ENCODE measurements around the gene UCN.
A peak's percentile ranks its signal among the peaks of the same experiment; 100 is the strongest.
"Not testable (repeated sequence)": the region's sequence is repeated elsewhere in the genome, so short reads cannot be mapped to it uniquely, and the experiment has no call there.

Gene UCN

GRCh38 chr2:27322301-27322765, 14.1 kb upstream of the UCN start:
- TF ChIP-seq CTCF (conservative IDR thresholded peaks at IDR 0.05), result no peak
- peak overlapping the region; percentile 94 for H3K27ac ChIP-seq

GRCh38 chr2:27320958-27321543, 12.8 kb upstream of the UCN start:
- TF ChIP-seq CTCF (conservative IDR thresholded peaks at IDR 0.05), result peak; percentile 60
- H3K27ac ChIP-seq, result peak overlapping the region; percentile 94

GRCh38 chr2:27319839-27320238, 11.6 kb upstream of the UCN start:
- H3K27ac ChIP-seq, result not testable (repeated sequence)

- no peak for TF ChIP-seq CTCF (conservative IDR thresholded peaks at IDR 0.05)
- peak overlapping the region; percentile 24; the same call in 1 of the 2 replicates for H3K27ac ChIP-seq
These were observed 8.6 kb upstream of the UCN start for GRCh38 chr2:27316655-27317412.

GRCh38 chr2:27315122-27315521, 6.9 kb upstream of the UCN start:
- no peak overlapping the region for H3K27ac ChIP-seq
- no peak for TF ChIP-seq CTCF (conservative IDR thresholded peaks at IDR 0.05)

GRCh38 chr2:27314709-27315108, 6.5 kb upstream of the UCN start:
- TF ChIP-seq CTCF (conservative IDR thresholded peaks at IDR 0.05), result no peak
- H3K27ac ChIP-seq, result no peak overlapping the region

GRCh38 chr2:27313882-27314645, 5.8 kb upstream of the UCN start:
- H3K27ac ChIP-seq, result no peak overlapping the region
- no peak for TF ChIP-seq CTCF (conservative IDR thresholded peaks at IDR 0.05)
